GM19035 (cell line): ENCODE data around the gene MARCOL.
"Not testable (repeated sequence)": the region's sequence is repeated elsewhere in the genome, so short reads cannot be mapped to it uniquely, and the experiment has no call there.

Experiments
- ATAC-seq: cut with Tn5 transposase; IDR thresholded peaks from one replicate; pipeline ENCODE4 v1.9.1; 2021; ENCODE audit not compliant: unreplicated experiment

Gene MARCOL

GRCh38 chr5:148267962-148268361, 29.6 kb downstream of the MARCOL start:
- no peak for ATAC-seq

DNA sequence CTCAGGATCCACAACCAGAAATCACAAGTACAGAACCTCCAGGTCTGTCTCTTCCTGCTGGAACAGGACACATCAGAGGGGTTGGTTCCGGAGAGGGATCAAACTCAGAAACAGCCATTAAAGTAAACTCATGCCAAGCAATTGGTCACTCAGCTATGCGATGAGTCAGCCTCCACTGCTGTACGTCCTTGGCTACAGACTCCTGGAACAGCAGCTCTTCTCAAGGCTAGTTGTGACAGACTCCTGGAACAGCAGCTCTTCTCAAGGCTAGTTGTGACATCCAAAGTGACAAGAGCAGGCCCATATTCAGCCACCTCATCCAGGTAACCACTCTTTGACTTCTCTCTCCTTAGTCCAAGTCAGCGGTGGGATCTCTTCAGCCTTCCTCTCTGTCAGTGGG, 30.2 kb downstream of the MARCOL start, which contains the start of gene SPINK13:
SPINK13 (plus strand) TSS at position 229 of the 400 bp plus-strand sequence. CDS start 1,279 bp downstream, outside the sequence.
- no peak for ATAC-seq

GRCh38 chr5:148275129-148275528, 36.8 kb downstream of the MARCOL start:
- ATAC-seq = not testable (repeated sequence)

DNA sequence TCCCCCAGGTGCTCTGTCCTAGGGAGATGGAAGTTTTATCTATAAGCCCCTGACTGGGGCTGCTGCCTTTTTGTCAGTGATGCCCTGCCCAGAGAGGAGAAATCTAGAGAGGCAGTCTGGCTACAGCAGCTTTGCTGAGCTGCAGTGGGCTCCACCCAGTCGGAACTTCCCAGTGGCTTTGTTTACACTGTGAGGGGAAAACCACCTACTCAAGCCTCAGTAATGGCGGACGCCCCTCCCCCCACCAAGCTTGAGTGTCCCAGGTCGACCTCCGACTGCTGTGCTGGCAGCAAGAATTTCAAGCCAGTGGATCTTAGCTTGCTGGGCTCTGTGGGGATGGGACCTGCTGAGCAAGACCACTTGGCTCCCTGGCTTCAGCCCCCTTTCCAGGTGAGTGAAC, 42.6 kb downstream of the MARCOL start:
- not testable (repeated sequence) for ATAC-seq

- ATAC-seq = not testable (repeated sequence)
Observed at GRCh38 chr5:148281336-148281735, 43.0 kb downstream of the MARCOL start.

- peak; percentile 55 for ATAC-seq
Observed at GRCh38 chr5:148290271-148291195, 52.2 kb downstream of the MARCOL start.
